GM12878 (cell line): Measurements from ENCODE around the gene C19orf81. TPM values are rescaled to one million over a fixed set of nuclear protein-coding genes. Genes with fewer than 3 reads are reported as not detected.

ENCODE experiments used
- ATAC-seq: fragments of 200-7000 bp; cut with Tn5 transposase; 3 replicates; pipeline ENCODE4 v1.9.1; 2020; ENCODE audit warnings: mild to moderate bottlenecking, moderate library complexity
- BruUV-seq: library from RNA; stranded (reverse); fragments of 400-500 nt; replicated peaks from 2 replicates; lab custom pipeline; 2021; lab: Mats Ljungman, UMichigan
- CTCF ChIA-PET: fragments of 300-600 bp; sonication (Branson Sonifier 250); formaldehyde crosslinking; extraction: SDS; loops from one replicate; lab custom pipeline; 2021; ENCODE audit warnings: inconsistent platforms; lab: Yijun Ruan, JAX
- POLR2A ChIA-PET: fragments of 350-600 bp; formaldehyde crosslinking; extraction: SDS; loops from one replicate; lab custom pipeline; 2021; ENCODE audit warnings: inconsistent platforms; lab: Charles Lee
- RAD21 ChIA-PET: fragments of 300-600 bp; sonication (Branson Sonifier 250); formaldehyde crosslinking; loops from one replicate; lab custom pipeline; 2023; ENCODE audit warnings: antibody characterized with exemption; ENCODE audit not compliant: unreplicated experiment; lab: Charles Lee
- SMC1A ChIA-PET: fragments of 300-600 bp; sonication (Branson Sonifier 250); formaldehyde crosslinking; loops from one replicate; lab custom pipeline; 2023; ENCODE audit not compliant: unreplicated experiment, uncharacterized antibody; lab: Charles Lee
- DNase-seq: peaks from one replicate; pipeline ENCODE4 v3.0.0-alpha.2; 2011; ENCODE audit warnings: low read depth, low spot score
- FAIRE-seq: peaks from 3 replicates; lab custom pipeline; 2011; peaks lifted over from hg19 to GRCh38; lab: Jason Lieb, UNC
- H2AFZ ChIP-seq: 2 replicates; pipeline ENCODE4 v1.6.0; 2011; ENCODE audit warnings: low read depth, low read length, control low read depth; ENCODE audit not compliant: control insufficient read depth
- H3K27ac ChIP-seq: 2 replicates; pipeline ENCODE4 v1.5.1; 2011; ENCODE audit warnings: control low read depth; ENCODE audit not compliant: control insufficient read depth, insufficient read depth
- H3K27me3 ChIP-seq, 2 experiments: replicated peaks in 1 of 2; 2 replicates each; pipeline versions ENCODE4 v1.6.0 to v1.6.1; 2011; ENCODE audit warnings: low read length in 1 of 2; ENCODE audit not compliant: control insufficient read depth in 2 of 2, insufficient read depth in 2 of 2
- H3K36me3 ChIP-seq, 2 experiments: 2 replicates each; pipeline ENCODE4 v1.5.1; 2011; ENCODE audit warnings: low read length in 1 of 2; ENCODE audit not compliant: control insufficient read depth in 2 of 2, insufficient read depth in 2 of 2
- H3K4me1 ChIP-seq: 2 replicates; pipeline ENCODE4 v1.6.1; 2011; ENCODE audit warnings: mild to moderate bottlenecking, low read length, moderate library complexity, mixed read lengths; ENCODE audit not compliant: control insufficient read depth, insufficient read depth
- H3K4me2 ChIP-seq: 2 replicates; pipeline ENCODE4 v1.6.0; 2011; ENCODE audit warnings: control low read depth; ENCODE audit not compliant: control insufficient read depth, insufficient read depth
- H3K4me3 ChIP-seq: fragments of 200-600 bp; sonication (generic); 2 replicates; pipeline ENCODE4 v1.5.1; 2016
- H3K79me2 ChIP-seq: 2 replicates; pipeline ENCODE4 v1.6.0; 2011; ENCODE audit warnings: low read length; ENCODE audit not compliant: control insufficient read depth, insufficient read depth
- H3K9ac ChIP-seq: 2 replicates; pipeline ENCODE4 v1.8.0; 2011; ENCODE audit warnings: low read length, control low read depth, mixed read lengths; ENCODE audit not compliant: control insufficient read depth, insufficient read depth
- H3K9me3 ChIP-seq: replicated peaks from 3 replicates; pipeline ENCODE4 v1.5.1; 2011; ENCODE audit warnings: mild to moderate bottlenecking, low read length; ENCODE audit not compliant: control insufficient read depth, insufficient read depth
- H4K20me1 ChIP-seq: 2 replicates; pipeline ENCODE4 v1.6.0; 2011; ENCODE audit not compliant: control insufficient read depth, insufficient read depth
- POLR2A ChIP-seq: IDR thresholded peaks from 2 replicates; pipeline ENCODE4 v1.6.1; 2011; ENCODE audit warnings: low read depth, mild to moderate bottlenecking, low read length
- PRDM15 ChIP-seq: fragments of 450-650 bp; formaldehyde crosslinking; IDR thresholded peaks from 2 replicates; pipeline ENCODE4 v1.4.0; 2020; ENCODE audit warnings: mild to moderate bottlenecking, moderate library complexity
- SMC3 ChIP-seq: IDR thresholded peaks from 2 replicates; pipeline ENCODE4 v1.6.1; 2011; ENCODE audit warnings: low read length, improper control_type of control experiment, borderline replicate concordance
- WGBS: methylation state at CpG from one replicate; pipeline ENCODE4 v1.1.6; 2016; ENCODE audit warnings: low lambda C conversion rate; ENCODE audit not compliant: insufficient replicate concordance, insufficient coverage; ENCODE audit errors: missing lambda C conversion rate; 5-methylcytosine and 5-hydroxymethylcytosine counted together
- in situ Hi-C: fragments of 300-500 bp; cut with MboI; formaldehyde crosslinking; loops from 9 replicates; pipeline ENCODE4 v1.14.3; 2018; ENCODE audit warnings: mixed read lengths
- intact Hi-C: fragments of 100-400 bp; cut with micrococcal nuclease; formaldehyde crosslinking; loops from one replicate; pipeline ENCODE4 v1.14.2; 2022; ENCODE audit not compliant: unreplicated experiment
- polyA plus RNA-seq, 11 experiments: library from polyadenylated mRNA; depleted of rRNA in 4 of 11; unstranded in 6 of 11; stranded (reverse) in 5 of 11; fragments of >200 nt; fragmentation: Nextera tagmentation in 4 of 11; fragmentation: Illumina TruSeq in 1 of 11; extraction: Ambion mirVana in 4 of 11; extraction: Trizol in 1 of 11; gene quantifications; 1 replicate in 1 of 11; 2 replicates in 10 of 11; pipeline versions ENCODE4 v1.2.1 to v1.2.3, GENCODE V29; 2011 to 2016; ENCODE audit warnings: inconsistent platforms in 2 of 11, missing spikeins in 2 of 11, low read depth in 1 of 11
- total RNA-seq, 4 experiments: library from RNA; depleted of rRNA in 3 of 4; stranded (reverse); fragments of >200 nt in 3 of 4; fragmentation: Illumina TruSeq in 1 of 4; extraction: Trizol in 1 of 4; gene quantifications; 2 replicates each; pipeline versions ENCODE4 v1.2.1 to v1.2.3, GENCODE V29; 2013 to 2021

Gene C19orf81
- total and polyA plus RNA-seq, 10 of the 15 experiments (the other 5 are each of a cell fraction or from before 2014, with no cell fraction given) = 0.69 TPM; not detected in 9

GRCh38 chr19:50657712-50658440 lies 8.6 kb downstream of the C19orf81 start (continued):
- no peak for TF ChIP-seq PRDM15 (CRISPR knock-in tag)

- POLR2A ChIA-PET = no interaction called here
- in situ Hi-C loops = no loop called here
- intact Hi-C loops = no loop called here
- SMC1A ChIA-PET = no interaction called here
- Histone ChIP-seq H2AFZ (peak overlapping the region; percentile 39), H3K27me3 (no peaks in the 10 kb centered on the region), H3K4me1 (no peaks in the 10 kb centered on the region), H3K9ac (no peak overlapping the region), H3K27ac (no peak overlapping the region), H3K9me3 (no peaks in the 10 kb centered on the region; the same call in 2 of the 3 replicates), H3K36me3 (no peaks in the 10 kb centered on the region), H4K20me1 (no peaks in the 10 kb centered on the region), H3K79me2 (no peaks in the 10 kb centered on the region), H3K4me2 (peak overlapping the region; percentile 25; the same call in 1 of the 2 replicates), H3K4me3 (no peak overlapping the region)
- RAD21 ChIA-PET = no interaction called here
- FAIRE-seq = no peak
- no peak for TF ChIP-seq SMC3
- TF ChIP-seq POLR2A = peak; percentile 58; the same call in 1 of the 2 replicates
- no peak for DNase-seq
- 9% methylated on average over 53 of the region's 67 CpGs for WGBS
- ATAC-seq = no peak
- no TSS peak for BruUV-seq
- CTCF ChIA-PET = no interaction called here
These were observed 9.4 kb downstream of the C19orf81 start for GRCh38 chr19:50658441-50659317.
